Measurements from ENCODE around the gene UBAP1.
"Not testable (repeated sequence)": the region's sequence is repeated elsewhere in the genome, so short reads cannot be mapped to it uniquely, and the experiment has no call there.

Gene UBAP1

DNA sequence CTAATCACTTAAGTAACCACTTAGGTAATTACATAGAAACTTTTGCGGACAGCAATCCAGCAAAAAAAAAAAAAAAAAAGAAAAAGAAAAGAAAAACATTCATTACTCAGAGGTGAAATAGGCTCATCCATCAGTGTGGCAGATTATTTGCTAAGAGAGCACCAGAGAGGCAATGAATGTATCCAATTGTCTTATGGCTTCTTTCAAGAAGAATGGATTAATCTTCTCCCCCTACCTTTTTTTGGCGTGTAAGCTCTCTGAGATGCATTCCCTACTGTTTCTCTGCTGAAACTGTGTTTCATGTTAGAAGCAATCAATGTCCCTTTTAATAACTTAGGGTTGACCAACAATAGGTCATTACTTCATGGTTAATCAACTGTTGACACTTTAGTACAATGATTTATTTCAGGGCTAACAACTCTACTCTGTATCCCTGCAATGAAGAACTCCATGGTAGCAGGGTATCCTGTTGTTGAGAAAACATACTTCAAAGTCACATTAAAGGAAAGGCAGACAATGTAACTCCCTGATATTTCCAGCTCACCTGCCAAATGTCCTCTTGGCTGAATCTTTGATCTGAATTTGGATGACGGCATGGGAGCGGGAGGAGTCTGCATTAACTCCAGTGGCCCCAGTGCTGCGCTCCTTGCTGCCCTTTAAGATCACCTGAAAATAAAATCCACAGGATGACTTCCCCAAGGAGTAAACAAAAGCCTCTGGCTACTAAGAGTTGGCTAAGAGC is 92.6 kb downstream of the UBAP1 start:
- DNase-seq, result peak; percentile 29

DNA sequence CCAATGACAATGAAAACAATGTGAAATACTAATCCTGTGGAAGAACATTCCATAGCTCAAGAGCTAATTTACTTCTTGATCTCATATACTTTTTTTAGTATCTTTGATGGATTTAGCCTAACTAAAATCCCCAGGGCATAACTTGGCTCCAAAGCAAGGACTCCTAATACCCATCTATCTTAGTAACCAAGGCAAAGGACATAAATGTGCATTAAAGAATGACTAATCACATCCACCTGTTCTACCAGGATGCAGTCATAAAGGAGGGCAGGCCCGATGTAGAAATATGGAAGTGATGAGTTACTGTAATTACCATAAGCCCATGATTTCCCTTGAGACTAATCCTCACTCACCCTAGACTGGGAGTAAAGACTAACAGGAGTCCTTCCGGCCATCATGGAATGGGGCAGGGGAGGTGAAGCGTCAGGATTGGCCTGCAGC is 93.3 kb downstream of the UBAP1 start:
- DNase-seq, result no peak

- not testable (repeated sequence) for DNase-seq
These were observed 94.7 kb downstream of the UBAP1 start for GRCh38 chr9:34273588-34273987.

DNA sequence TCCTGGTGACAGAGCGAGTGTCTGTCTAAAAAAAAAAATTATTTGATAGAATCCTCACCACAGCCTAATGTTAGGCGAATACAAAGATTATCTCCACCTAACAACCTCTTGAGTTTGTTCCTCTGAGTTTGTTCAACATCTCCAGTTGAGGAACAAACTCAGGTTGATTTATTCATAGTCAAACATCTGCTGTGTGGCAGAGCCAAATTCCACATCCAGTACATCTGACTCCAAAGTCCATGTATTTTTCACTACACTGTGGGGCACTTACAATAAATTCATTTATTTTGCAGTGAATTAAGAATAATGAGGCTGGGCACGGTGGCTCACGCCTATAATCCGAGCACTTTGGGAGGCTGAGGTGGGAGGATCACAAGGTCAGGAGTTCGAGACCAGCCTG is 97.0 kb downstream of the UBAP1 start:
- no peak for DNase-seq

DNA sequence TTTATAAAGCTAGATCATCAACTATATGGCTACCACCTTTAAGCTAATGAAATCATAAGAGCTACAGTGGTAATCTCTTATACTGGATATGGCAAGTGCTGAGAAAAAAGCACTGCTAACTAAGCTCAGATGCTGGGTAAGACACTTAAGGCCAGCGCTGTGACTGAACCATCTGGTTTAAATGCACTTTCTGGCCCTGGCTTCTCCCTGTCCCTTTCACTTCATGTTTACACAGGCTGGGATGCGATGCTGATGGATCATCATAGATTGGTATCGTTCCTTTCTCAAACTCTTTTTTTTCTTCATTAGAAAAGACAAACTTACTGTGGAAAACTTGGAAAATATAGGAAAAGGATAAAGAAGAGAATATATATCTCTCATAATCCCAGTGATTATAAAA is 97.9 kb downstream of the UBAP1 start:
- no peak for DNase-seq

- no peak for DNase-seq
These were observed 100.6 kb downstream of the UBAP1 start for GRCh38 chr9:34279411-34279810.

DNA sequence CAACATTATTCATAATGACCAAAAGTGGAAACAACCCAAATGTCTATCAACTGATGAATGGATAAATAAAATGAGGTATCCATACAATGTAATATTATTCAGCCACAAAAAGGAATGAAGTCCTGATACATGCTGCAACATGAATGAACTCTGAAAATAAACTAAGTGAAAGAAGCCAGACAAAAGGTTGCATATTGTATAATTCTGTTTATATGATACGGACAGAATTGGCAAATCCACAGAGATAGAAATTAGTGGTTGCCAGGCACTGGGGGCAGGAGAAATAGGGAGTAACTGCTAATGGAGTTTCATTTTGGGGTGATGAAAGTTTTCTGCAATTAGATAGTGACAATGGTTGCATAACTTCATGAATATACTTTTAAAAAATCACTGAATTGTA is 103.3 kb downstream of the UBAP1 start:
- DNase-seq, result no peak

DNA sequence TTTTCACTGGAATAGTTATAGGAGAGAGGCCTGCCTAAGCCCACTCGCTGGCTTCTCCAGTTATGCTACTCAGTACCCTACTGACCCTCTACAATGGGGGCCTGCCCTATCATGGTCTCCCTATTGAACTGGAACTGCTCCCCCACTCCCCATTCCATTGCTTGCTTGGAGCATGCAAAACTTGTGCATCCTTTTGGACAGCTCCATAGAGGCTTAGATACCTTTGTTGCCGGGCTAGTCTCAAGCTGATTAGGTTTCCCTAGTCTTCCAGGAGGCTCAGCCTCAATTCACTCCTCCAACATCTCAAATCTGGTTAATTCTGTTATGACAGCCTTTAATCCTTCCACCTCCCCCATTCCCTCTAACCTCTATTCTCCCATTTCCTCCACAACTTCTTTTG is 110.3 kb downstream of the UBAP1 start:
- DNase-seq, result no peak

GRCh38 chr9:34291023-34291422 is 112.2 kb downstream of the UBAP1 start:
- no peak for DNase-seq

- DNase-seq, result no peak
These were observed 112.6 kb downstream of the UBAP1 start for GRCh38 chr9:34291423-34291822.

GRCh38 chr9:34292552-34292951 is 113.7 kb downstream of the UBAP1 start:
- DNase-seq, result no peak

DNA sequence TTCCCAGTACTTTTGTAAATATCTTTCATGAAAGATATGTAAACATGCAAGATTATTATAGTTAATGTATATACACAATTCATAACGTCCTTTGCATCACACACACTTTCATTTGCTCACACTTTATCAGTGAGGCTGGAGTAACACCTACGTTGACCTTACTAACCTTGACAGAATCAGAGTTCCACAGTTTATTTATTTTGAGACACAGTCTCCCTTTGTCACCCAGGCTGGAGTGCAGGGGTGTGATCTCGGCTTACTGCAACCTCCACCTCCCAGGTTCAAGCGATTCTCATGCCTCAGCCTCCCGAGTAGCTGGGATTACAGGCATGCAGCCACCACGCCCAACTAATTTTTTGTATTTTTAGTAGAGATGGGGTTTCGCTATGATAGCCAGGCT is 122.2 kb downstream of the UBAP1 start:
- DNase-seq, result not testable (repeated sequence)

Measured in NCI-H1417 treated with DMSO at 0.1 percent for 48 hours (cell line).